Limb (tissue), 2 donors: ENCODE data around the gene DNAH6.
"Not testable (repeated sequence)": the region's sequence is repeated elsewhere in the genome, so short reads cannot be mapped to it uniquely, and the experiment has no call there.

Experiments used
- DNase-seq, 2 donors: peaks; one replicate each; pipeline ENCODE4 v3.0.0-alpha.2; 2016; ENCODE audit errors: extremely low spot score in 2 of 2

Gene DNAH6

GRCh38 chr2:84516234-84516986 lies at the start of gene DNAH6:
Gene DNAH6, plus strand, starts transcription at chr2:84516498. Its CDS starts 1,329 bp downstream, at chr2:84517827.
- DNase-seq = peak; percentile 91 to 98

DNA sequence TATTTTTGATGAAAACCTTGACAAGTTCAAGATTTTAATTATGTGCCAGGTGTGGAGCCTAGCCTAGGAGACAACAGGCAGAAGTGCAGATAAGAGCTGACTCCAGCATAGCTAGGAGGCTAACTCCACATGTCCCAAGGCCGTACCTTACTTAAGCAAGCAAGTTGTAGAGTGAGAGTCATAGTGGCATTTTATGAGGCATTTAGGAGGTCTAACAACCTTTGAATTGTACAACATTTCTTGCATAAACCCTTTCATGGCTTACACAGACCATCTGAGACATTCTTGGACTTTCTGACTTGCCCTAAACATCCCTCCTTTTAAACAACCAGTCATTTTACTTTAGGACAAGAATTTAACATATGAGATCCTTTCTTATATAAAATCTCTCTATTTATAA lies 48.9 kb upstream of the DNAH6 start:
- DNase-seq = no peak

DNA sequence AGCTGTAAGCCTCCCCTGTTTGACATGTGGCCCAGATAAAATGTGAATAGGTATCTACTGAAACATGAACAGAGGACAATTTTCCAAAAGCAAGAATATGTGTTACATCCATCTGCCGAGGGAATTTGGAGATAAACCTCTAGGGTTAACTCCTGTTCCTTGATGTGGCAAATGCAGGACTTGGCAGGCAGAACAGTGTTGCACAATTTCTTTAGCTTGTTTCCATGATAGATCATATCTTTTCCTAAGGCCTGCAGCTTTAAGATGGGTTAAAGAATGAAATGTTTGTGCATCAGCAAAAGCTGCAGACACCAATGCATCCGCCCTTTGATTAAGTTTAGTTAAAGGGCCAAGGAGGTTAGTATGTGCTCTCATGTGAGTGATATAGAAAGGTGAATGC lies 43.9 kb upstream of the DNAH6 start:
- DNase-seq = not testable (repeated sequence)

DNA sequence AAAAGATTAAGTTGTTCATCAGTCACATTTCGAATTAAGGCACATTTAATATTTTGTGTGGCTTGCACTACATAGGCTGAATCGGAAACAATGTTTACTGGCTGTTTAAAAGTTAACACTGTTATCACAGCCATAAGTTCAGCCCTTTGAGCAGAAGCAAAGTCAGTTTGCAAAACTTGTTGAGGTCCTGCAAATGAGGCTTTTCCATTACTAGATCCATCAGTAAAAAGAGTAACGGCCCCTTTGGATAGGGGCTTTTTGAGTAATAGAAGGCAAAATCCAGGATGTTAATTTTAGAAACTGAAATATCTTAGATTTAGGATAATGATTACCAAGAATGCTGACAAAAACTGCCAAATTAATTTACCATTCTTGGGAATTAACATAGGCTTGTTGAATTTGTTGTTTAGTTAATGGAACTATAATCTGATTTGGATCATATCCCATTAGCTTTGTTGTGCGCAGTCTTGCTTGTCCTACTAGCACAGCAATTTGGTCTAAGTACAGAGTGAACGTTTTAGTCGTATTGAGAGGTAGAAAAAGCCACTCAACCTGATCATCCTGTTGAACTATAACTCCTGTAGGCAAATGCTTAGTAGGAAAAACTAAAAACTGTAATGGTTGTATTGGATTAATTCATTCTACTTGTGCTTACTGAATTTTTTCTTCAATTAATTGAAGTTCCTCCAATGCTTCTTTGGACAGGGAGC lies 43.3 kb upstream of the DNAH6 start:
- DNase-seq = no peak

DNA sequence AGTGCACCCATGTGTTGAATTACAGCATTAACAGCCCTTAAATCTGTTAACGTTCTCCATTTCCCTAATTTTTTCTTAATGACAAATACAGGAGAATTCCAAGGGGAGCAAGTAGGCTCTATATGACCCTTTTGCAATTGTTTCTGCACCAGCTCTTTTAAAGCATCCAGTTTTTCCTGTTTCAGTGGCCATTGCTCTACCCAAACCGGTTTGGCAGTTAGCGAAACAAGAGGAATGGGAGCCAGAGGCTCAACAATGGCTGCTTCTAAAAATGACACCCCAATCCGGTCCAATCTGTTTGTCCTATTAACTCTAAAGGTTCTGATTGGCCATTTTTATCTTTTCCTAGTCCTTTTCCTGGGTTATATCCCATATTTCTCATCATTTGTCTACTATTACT lies 42.1 kb upstream of the DNAH6 start:
- DNase-seq = no peak

GRCh38 chr2:84477886-84478285 lies 38.4 kb upstream of the DNAH6 start:
- DNase-seq = no peak

GRCh38 chr2:84478867-84479266 lies 37.4 kb upstream of the DNAH6 start:
- no peak for DNase-seq

DNA sequence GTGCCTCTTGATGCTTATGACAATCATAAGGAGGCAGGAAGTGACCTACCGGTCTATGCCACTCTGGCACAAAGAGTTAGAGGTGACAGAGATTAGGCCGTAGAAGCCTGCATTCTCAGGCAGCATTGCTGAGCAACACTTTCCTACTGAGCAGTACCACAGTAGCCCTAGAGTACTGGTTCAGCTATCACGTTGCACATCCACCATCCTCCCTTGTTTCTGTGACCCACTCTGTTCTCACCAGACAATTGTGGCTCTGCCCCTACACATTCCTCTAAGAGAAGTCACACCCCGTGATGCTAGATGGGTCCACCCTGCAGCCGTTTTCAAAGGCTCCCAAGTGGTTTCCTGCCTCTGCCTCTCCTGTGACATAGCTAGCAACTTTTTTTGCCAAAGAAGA lies 34.6 kb upstream of the DNAH6 start:
- no peak for DNase-seq

DNA sequence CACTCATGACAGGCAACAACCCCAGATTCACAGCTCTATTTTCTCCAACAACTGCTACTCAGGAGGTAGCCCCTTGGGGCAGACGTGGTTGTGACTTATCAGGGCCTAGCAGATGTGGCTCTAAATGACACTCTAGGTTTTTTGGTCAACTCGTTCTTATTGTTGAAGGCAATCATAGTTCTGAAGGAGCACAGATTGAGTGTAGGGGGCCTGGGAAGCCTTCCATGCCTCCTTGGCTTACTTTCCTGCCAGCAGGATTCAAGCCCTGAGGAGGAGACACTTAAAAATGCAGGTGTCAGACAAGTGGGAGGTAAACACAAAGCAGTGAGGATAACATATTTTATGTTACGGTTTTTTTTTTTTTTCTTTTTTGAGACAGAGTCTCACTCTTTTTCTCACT lies 33.7 kb upstream of the DNAH6 start:
- no peak for DNase-seq

- DNase-seq = no peak
Measured at GRCh38 chr2:84483320-84483719, 33.0 kb upstream of the DNAH6 start.

- peak in 1 of 2 donors; percentile 12 for DNase-seq
Measured at GRCh38 chr2:84486441-84487115, 29.7 kb upstream of the DNAH6 start.

DNA sequence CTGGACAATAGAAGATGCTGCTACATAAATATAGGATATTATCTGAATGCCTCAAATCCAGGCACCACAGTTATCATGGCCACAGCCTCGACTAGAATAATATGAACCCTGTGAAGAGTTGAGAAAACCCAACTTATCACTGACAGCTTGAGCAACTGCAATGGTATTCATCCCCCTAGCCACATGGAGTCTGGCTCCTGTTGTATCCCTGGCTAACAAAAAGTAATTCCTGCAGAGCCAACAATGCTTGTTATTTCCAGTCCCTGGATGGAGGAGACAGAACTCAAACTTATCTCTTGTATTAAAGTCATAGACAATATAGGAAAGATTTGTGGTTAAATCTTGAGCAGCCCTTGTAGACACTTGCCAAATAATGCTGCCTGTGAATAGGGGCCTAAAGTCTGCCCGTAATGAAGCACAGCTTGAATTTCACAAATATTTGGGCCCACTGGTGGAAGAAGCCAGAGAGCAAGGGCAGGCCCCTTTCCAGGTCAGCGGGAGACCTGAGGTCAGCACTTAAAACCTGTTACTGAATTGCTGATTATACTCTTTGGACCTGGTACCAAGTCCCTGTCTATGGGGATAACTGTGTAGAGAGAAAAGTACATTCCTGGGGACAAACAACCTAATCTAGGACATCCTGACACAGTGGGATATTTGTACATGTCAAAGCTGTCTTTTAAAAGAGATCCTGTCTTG lies 28.9 kb upstream of the DNAH6 start:
- DNase-seq = no peak

DNA sequence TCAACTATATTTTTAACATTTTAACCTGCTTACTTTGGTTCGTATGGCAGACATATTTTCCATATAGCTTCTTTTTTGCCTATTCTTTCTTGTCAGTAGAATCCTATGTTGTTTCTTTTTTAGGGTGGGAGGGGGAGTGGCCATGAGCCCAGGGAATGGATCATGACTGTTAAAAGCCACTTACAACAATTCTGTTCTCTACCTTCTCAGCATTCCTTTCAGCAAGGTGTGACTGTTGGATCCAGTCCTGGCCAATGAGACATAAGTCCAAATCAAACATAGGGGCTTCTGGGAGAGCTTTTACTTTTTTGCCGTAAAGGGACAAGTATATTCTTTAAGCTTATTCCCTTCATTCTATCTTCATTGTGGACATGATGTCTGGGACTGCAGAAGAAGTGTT lies 25.0 kb upstream of the DNAH6 start:
- no peak for DNase-seq

DNA sequence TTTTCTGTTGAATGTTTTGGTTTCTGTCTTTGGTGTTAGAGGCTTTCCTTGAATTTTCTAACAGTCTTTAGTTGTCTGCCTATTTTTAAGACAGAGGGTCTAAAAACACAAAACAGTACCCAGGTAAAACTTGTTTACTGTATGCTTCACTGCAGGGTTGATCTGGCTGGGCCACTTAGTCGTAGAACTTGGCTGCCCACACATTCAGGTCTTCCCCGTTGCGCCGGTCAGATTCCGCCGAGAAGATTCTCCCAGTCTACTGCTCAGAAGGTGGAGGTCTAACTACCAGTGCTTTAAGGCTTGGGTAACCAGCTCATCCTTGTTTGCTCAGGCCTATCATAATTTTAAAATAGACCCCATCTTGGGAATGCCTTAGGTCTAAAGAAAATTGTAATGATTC lies 24.6 kb upstream of the DNAH6 start:
- DNase-seq = no peak

- no peak for DNase-seq
Measured at GRCh38 chr2:84492571-84492970, 23.7 kb upstream of the DNAH6 start.

DNA sequence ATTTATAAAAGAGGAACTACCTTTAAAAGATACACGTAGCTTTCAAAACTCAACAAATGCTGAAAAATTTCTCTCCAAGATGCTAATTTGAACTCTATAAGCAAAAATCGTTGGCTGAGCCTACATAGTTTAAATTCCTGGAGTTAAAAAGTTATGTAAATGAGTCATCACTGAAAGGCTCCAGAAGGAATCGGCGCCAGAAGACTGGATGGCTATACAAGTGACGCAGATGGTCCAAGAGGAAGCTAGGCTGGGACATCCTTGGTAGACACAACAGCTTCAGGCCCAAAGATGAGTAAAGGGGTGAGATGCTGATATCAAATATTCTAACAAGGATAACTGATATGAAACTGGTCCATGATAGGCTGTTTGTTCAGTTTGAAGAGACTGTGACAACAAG lies 22.8 kb upstream of the DNAH6 start:
- DNase-seq = no peak

DNA sequence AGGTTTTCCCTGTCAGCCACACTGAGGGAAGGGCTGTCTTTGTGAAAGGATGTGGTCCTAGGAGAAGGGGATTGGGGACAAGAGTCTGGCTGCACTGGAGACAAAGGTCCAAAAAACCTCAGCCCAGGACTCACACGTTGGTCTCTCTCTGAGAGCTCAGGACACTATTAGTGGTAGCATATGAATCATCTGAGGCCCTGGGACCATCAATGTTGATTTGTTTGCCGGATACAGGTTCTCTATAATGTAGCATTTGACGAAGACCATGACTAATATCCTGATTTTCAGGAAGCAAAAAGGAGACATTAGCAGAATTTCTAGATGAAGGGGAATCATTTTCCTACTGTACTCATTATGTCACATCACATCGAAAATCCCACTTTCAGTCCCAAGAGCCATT lies 22.2 kb upstream of the DNAH6 start:
- no peak for DNase-seq

GRCh38 chr2:84495539-84496146 lies 20.7 kb upstream of the DNAH6 start:
- DNase-seq = peak in 1 of 2 donors; percentile 62

- DNase-seq = no peak
Measured at GRCh38 chr2:84496386-84496785, 19.9 kb upstream of the DNAH6 start.

GRCh38 chr2:84497285-84497684 lies 19.0 kb upstream of the DNAH6 start:
- no peak for DNase-seq

DNA sequence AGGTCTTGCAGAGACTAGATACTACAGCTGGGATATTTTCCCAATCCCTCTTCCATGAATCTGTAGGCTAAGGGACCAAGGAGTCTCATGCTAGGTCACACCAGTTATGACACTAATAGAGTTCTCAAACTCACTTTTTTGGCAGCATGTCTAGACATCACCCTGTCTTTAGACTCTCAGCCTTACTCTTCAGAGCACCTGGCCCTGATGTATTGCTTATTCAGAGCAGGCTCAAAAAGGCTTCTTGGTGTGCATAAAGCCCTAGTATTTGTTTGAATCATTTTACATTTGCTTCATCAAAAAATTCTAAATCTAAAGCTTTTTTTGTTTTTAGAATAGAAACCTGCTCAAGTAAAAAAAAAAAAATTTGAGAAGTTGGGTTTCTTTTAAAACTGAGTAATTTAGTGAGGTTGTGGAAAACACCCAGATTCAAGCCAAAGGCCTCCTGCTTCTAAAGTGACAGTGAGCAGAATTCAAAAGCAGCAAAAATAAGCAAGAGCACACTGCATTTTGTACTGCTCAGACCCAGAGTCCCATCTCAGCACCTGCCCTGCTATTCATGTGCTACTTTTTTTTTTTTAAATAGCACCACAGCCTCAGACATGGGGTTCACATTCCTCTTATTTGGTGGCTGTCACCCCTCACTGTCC lies 18.0 kb upstream of the DNAH6 start:
- no peak for DNase-seq
